SK-N-SH (cell line): Measurements from ENCODE around the gene SCARB1. TPM values are rescaled to one million over a fixed set of nuclear protein-coding genes. Genes with fewer than 3 reads are reported as not detected.

Experiments
- CTCF ChIA-PET: fragments of 300-600, 350-600 bp; formaldehyde crosslinking; extraction: SDS; loops from one replicate; lab custom pipeline; 2021; lab: Yijun Ruan, JAX
- POLR2A ChIA-PET: fragments of 350-600 bp; sonication (Branson Sonifier 250); formaldehyde crosslinking; extraction: SDS; loops from one replicate; lab custom pipeline; 2020; ENCODE audit warnings: antibody characterized with exemption, inconsistent platforms; lab: Yijun Ruan, JAX
- DNase-seq: peaks from one replicate; pipeline ENCODE4 v3.0.0; 2012
- H2AFZ ChIP-seq: fragments of 200-600 bp; sonication (generic); 2 replicates; pipeline ENCODE4 v1.8.1; 2016; ENCODE audit warnings: antibody characterized with exemption, mild to moderate bottlenecking, low read depth
- H3F3A ChIP-seq: fragments of 200-600 bp; sonication (generic); replicated peaks from 2 replicates; pipeline ENCODE3; 2016; ENCODE audit warnings: antibody characterized with exemption, mild to moderate bottlenecking; ENCODE audit not compliant: insufficient read depth
- H3K27ac ChIP-seq, 2 experiments: fragments of 200-500 bp in 1 of 2; fragments of 200-600 bp in 1 of 2; sonication (Bioruptor generic) in 1 of 2; sonication (generic), shearing (Covaris generic) in 1 of 2; 2 replicates each; pipeline versions ENCODE4 v1.5.1 to v1.6.1; 2014 to 2016; ENCODE audit warnings: low read depth in 2 of 2, inconsistent platforms in 1 of 2, low read length in 1 of 2, mild to moderate bottlenecking in 1 of 2, mixed read lengths in 1 of 2
- H3K27me3 ChIP-seq: fragments of 200-600 bp; sonication (generic), shearing (Covaris generic); 2 replicates; pipeline ENCODE4 v1.6.1; 2016; ENCODE audit warnings: mixed run types; ENCODE audit not compliant: insufficient read depth
- H3K36me3 ChIP-seq, 2 experiments: fragments of 200-500 bp in 1 of 2; fragments of 200-600 bp in 1 of 2; sonication (Bioruptor generic) in 1 of 2; sonication (generic) in 1 of 2; replicated peaks in 1 of 2; 2 replicates each; pipeline versions ENCODE3 to v1.5.1; 2014 to 2016; ENCODE audit warnings: low read length in 1 of 2, mild to moderate bottlenecking in 1 of 2; ENCODE audit not compliant: insufficient read depth in 2 of 2, control insufficient read depth in 1 of 2
- H3K4me1 ChIP-seq, 2 experiments: fragments of 200-500 bp in 1 of 2; fragments of 200-600 bp in 1 of 2; sonication (Bioruptor generic) in 1 of 2; sonication (generic), shearing (Covaris generic) in 1 of 2; 2 replicates each; pipeline versions ENCODE4 v1.5.1 to v1.6.1; 2014 to 2016; ENCODE audit warnings: low read depth in 1 of 2, low read length in 1 of 2, mixed run types in 1 of 2; ENCODE audit not compliant: insufficient read depth in 2 of 2, control insufficient read depth in 1 of 2
- H3K4me2 ChIP-seq: fragments of 200-600 bp; sonication (generic), shearing (Covaris generic); 2 replicates; pipeline ENCODE4 v1.6.1; 2017; ENCODE audit warnings: mixed run types
- H3K4me3 ChIP-seq, 2 experiments: fragments of 200-500 bp in 1 of 2; fragments of 200-600 bp in 1 of 2; sonication (Bioruptor generic) in 1 of 2; sonication (generic), shearing (Covaris generic) in 1 of 2; 2 replicates each; pipeline versions ENCODE4 v1.5.1 to v1.8.1; 2014 to 2016; ENCODE audit warnings: low read depth in 2 of 2, inconsistent platforms in 1 of 2, low read length in 1 of 2, mild to moderate bottlenecking in 1 of 2, mixed read lengths in 1 of 2, moderate library complexity in 1 of 2
- H3K79me2 ChIP-seq: fragments of 200-600 bp; sonication (generic); 2 replicates; pipeline ENCODE4 v1.8.1; 2017; ENCODE audit warnings: mild to moderate bottlenecking; ENCODE audit not compliant: insufficient read depth
- H3K9ac ChIP-seq: fragments of 200-600 bp; sonication (generic); 2 replicates; pipeline ENCODE4 v1.6.1; 2017; ENCODE audit warnings: mixed run types
- H3K9me2 ChIP-seq: fragments of 200-600 bp; sonication (generic); 2 replicates; pipeline ENCODE4 v1.6.1; 2017; ENCODE audit warnings: mixed run types
- H3K9me3 ChIP-seq: fragments of 200-600 bp; sonication (generic); 2 replicates; pipeline ENCODE4 v1.6.1; 2017; ENCODE audit warnings: mixed run types, mild to moderate bottlenecking, moderate library complexity
- H4K20me1 ChIP-seq: fragments of 200-600 bp; sonication (generic); 2 replicates; pipeline ENCODE4 v1.6.1; 2017; ENCODE audit warnings: mild to moderate bottlenecking, mixed run types; ENCODE audit not compliant: insufficient read depth
- CTCF ChIP-seq: fragments of 200-600 bp; sonication (generic); IDR thresholded peaks from 2 replicates; pipeline ENCODE4 v1.6.1; 2017; ENCODE audit warnings: antibody characterized with exemption, mild to moderate bottlenecking, moderate library complexity
- ELF1 ChIP-seq: IDR thresholded peaks from 2 replicates; pipeline ENCODE4 v1.4.0; 2012
- EP300 ChIP-seq, 2 experiments: IDR thresholded peaks; 2 replicates each; pipeline versions ENCODE4 v1.4.0 to v1.6.1; 2012; ENCODE audit warnings: borderline replicate concordance in 1 of 2, low read depth in 1 of 2, low read length in 1 of 2
- EZH2phosphoT487 ChIP-seq: fragments of 200-600 bp; sonication (generic); IDR thresholded peaks from 2 replicates; pipeline ENCODE4 v1.6.1; 2017; ENCODE audit warnings: low read depth, mixed run types, mild to moderate bottlenecking, antibody characterized with exemption, moderate library complexity, borderline replicate concordance
- FOSL2 ChIP-seq: IDR thresholded peaks from 2 replicates; pipeline ENCODE4 v1.4.0; 2012; ENCODE audit warnings: low read depth, mild to moderate bottlenecking, moderate library complexity, borderline replicate concordance
- GABPA ChIP-seq: IDR thresholded peaks from 2 replicates; pipeline ENCODE4 v1.4.0; 2012; ENCODE audit warnings: low read depth, mild to moderate bottlenecking
- GATA2 ChIP-seq: sonication (generic); formaldehyde crosslinking; IDR thresholded peaks from 2 replicates; pipeline ENCODE4 v1.5.0; 2020; ENCODE audit warnings: mild to moderate bottlenecking, missing genetic modification reagents
- IRF3 ChIP-seq: fragments of 150-350 bp; IDR thresholded peaks from 2 replicates; pipeline ENCODE4 v1.6.1; 2016; ENCODE audit warnings: mild to moderate bottlenecking, low read depth, low read length
- JUND ChIP-seq: IDR thresholded peaks from 2 replicates; pipeline ENCODE4 v1.4.0; 2012
- MAX ChIP-seq: IDR thresholded peaks from 2 replicates; pipeline ENCODE4 v1.4.0; 2012; ENCODE audit warnings: low read depth
- MXI1 ChIP-seq: IDR thresholded peaks from 2 replicates; pipeline ENCODE4 v1.6.1; 2012; ENCODE audit warnings: mild to moderate bottlenecking, low read depth, low read length, improper control_type of control experiment
- NFIC ChIP-seq: IDR thresholded peaks from 2 replicates; pipeline ENCODE4 v1.4.0; 2012; ENCODE audit warnings: borderline replicate concordance
- PBX3 ChIP-seq: IDR thresholded peaks from 2 replicates; pipeline ENCODE4; 2012
- POLR2AphosphoS5 ChIP-seq: IDR thresholded peaks from 2 replicates; pipeline ENCODE4 v1.6.1; 2012; ENCODE audit warnings: low read depth, low read length
- RCOR1 ChIP-seq: fragments of 150-350 bp; IDR thresholded peaks from 2 replicates; pipeline ENCODE4 v1.6.1; 2017; ENCODE audit warnings: antibody characterized with exemption, low read length
- RFX5 ChIP-seq: IDR thresholded peaks from 2 replicates; pipeline ENCODE4 v1.6.1; 2012; ENCODE audit warnings: mild to moderate bottlenecking, improper control_type of control experiment, low read length
- SMC3 ChIP-seq: IDR thresholded peaks from 2 replicates; pipeline ENCODE4 v1.6.1; 2012; ENCODE audit warnings: low read depth, low read length, improper control_type of control experiment
- TCF12 ChIP-seq: IDR thresholded peaks from 2 replicates; pipeline ENCODE4 v1.4.0; 2012
- USF1 ChIP-seq: IDR thresholded peaks from 2 replicates; pipeline ENCODE4 v1.4.0; 2012; ENCODE audit warnings: low read depth, borderline replicate concordance
- USF2 ChIP-seq: fragments of 150-350 bp; IDR thresholded peaks from 2 replicates; pipeline ENCODE4 v1.6.1; 2017; ENCODE audit warnings: antibody characterized with exemption, low read length, low read depth, borderline replicate concordance
- WGBS: methylation state at CpG from one replicate; pipeline ENCODE4 v1.1.6; 2017; ENCODE audit warnings: low lambda C conversion rate; 5-methylcytosine and 5-hydroxymethylcytosine counted together
- polyA plus RNA-seq, 3 experiments: library from polyadenylated mRNA; depleted of rRNA; stranded (reverse); fragments of >200 nt; gene quantifications; 2 replicates each; pipeline ENCODE4 v1.2.3, GENCODE V29; 2012

SCARB1 gene
- polyA plus RNA-seq, 1 of the 3 experiments (the other 2 are of a cell fraction): 33.0 TPM

- DNase-seq: no peak
- Histone ChIP-seq H3K9me3 (no peaks in the 10 kb centered on the region), H3K27ac (no peak overlapping the region), H3K79me2 (no peaks in the 10 kb centered on the region), H3K4me1 (peaks cover 4 to 14% of the 10 kb centered on the region in 2 experiments; a peak in 3 of 4 replicates), H3K36me3 (no peaks in the 10 kb centered on the region), H3F3A (no peaks in the 10 kb centered on the region), H3K27me3 (no peaks in the 10 kb centered on the region), H3K9ac (no peak overlapping the region), H4K20me1 (no peaks in the 10 kb centered on the region), H3K4me3 (peak overlapping the region in 1 of 2 experiments; percentile 16; a peak in 1 of 4 replicates), H3K9me2 (no peaks in the 10 kb centered on the region), H3K4me2 (no peak overlapping the region), H2AFZ (no peak overlapping the region)
- POLR2A ChIA-PET: no interaction called here
- CTCF ChIA-PET: interaction anchor here (0.6 to 4.0 kb wide), 45 partner anchors 9 to 775 kb away, joined by 3 to 23 read pairs (median 4); partner anchors contain the start of gene RFLNA
- TF ChIP-seq MAX (no peak), FOSL2 (no peak), EP300 (IDR thresholded peaks at IDR 0.05; ENCODE audit: borderline replicate concordance in 1 of 2, low read depth in 1 of 2, low read length in 1 of 2) (no peak), POLR2AphosphoS5 (no peak), JUND (no peak), USF2 (no peak), RCOR1 (no peak), CTCF (no peak), IRF3 (no peak), ELF1 (no peak), TCF12 (no peak), RFX5 (no peak), USF1 (no peak), NFIC (no peak), GABPA (no peak), EZH2phosphoT487 (no peak), SMC3 (no peak), PBX3 (no peak), MXI1 (no peak), GATA2 (CRISPR knock-in tag) (no peak)
- 67% methylated on average over 22 of the region's 26 CpGs for WGBS
These were observed 91.1 kb downstream of the SCARB1 start for GRCh38 chr12:124772289-124773170.
